Brain microvascular endothelial cell (primary cell): Measurements from ENCODE around the gene TIMM13.
A peak's percentile ranks its signal among the peaks of the same experiment; 100 is the strongest.

Source experiments
- DNase-seq: peaks from one replicate; pipeline ENCODE4 v3.0.0-alpha.2; 2020
- H3K27ac ChIP-seq: fragments of 250-450 bp; sonication (Bioruptor Pico); 2 replicates; pipeline ENCODE4 v1.5.1; 2020; ENCODE audit warnings: mild to moderate bottlenecking, moderate library complexity
- H3K27me3 ChIP-seq: fragments of 250-450 bp; sonication (Bioruptor Pico); replicated peaks from 2 replicates; pipeline ENCODE4 v1.5.1; 2020; ENCODE audit warnings: mild to moderate bottlenecking
- H3K36me3 ChIP-seq: fragments of 250-450 bp; sonication (Bioruptor Pico); replicated peaks from 2 replicates; pipeline ENCODE4 v1.5.1; 2020; ENCODE audit warnings: mild to moderate bottlenecking
- H3K4me3 ChIP-seq: 2 replicates; pipeline ENCODE4 v1.5.1; 2011; ENCODE audit warnings: low read depth, mild to moderate bottlenecking, control low read depth, low read length, moderate library complexity
- CTCF ChIP-seq: IDR thresholded peaks from 2 replicates; pipeline ENCODE4 v1.5.1; 2011; ENCODE audit warnings: low read depth, mild to moderate bottlenecking, moderate library complexity, low read length, control low read depth, inconsistent platforms; ENCODE audit errors: missing control alignments
- in situ Hi-C: cut with HindIII; loops from 2 replicates; pipeline ENCODE4 v1.10.0; 2017; ENCODE audit warnings: low sequenced_read_pairs, low pct_ligation_motif_present

The TIMM13 gene

GRCh38 chr19:2427429-2428320 is at the start of gene TIMM13:
Gene TIMM13, minus strand, starts transcription at chr19:2427586. Its CDS starts 53 bp downstream, at chr19:2427533.
- Histone ChIP-seq H3K27me3 (no peaks in the 10 kb centered on the region), H3K4me3 (peak within 1 kb of the TSS; percentile 86), H3K27ac (peak within 1 kb of the TSS; percentile 99), H3K36me3 (peaks cover 21% of the 10 kb centered on the region)
- in situ Hi-C loops: no loop called here
- TF ChIP-seq CTCF: no peak
- DNase-seq: peak; percentile 91

DNA sequence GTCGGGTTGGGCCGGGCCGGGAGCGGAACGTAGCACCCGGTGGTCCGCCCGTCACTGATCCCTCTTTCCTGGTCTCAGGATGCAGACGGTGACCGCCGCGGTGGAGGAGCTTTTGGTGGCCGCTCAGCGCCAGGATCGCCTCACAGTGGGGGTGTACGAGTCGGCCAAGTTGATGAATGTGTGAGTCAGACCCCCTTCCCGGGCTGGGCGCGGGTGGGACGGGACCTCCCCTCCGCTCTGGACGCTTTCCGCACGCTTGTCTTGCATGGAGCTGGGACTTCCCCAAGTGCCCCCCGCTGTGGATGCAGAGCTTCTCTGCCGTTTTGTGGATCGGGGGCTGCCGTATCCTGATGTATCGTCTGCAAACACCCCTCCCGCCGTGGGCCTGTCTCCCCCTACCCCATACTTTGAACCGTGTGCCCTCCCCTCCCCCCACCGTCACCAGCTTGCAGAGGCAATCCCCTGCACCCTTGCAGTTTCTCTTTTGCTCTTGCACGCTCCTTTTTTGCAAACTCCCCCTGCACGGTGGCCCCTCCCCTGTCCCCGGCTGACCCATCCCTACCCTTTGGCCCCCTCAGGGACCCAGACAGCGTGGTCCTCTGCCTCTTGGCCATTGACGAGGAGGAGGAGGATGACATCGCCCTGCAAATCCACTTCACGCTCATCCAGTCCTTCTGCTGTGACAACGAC is 49.2 kb upstream of the TIMM13 start:
- Histone ChIP-seq H3K27ac (peak overlapping the region; percentile 95), H3K4me3 (peak overlapping the region; percentile 100), H3K27me3 (no peaks in the 10 kb centered on the region), H3K36me3 (peaks cover 20% of the 10 kb centered on the region)
- TF ChIP-seq CTCF: no peak
- DNase-seq: peak; percentile 77
- in situ Hi-C loops: no loop called here

GRCh38 chr19:2475702-2476450 is 48.5 kb upstream of the TIMM13 start, which contains the start of gene GADD45B:
Gene GADD45B, plus strand, starts transcription at chr19:2476127. Its CDS starts 232 bp downstream, at chr19:2476359.
- no peaks in the 10 kb centered on the region for H3K27me3 ChIP-seq
- peak within 1 kb of the TSS; percentile 95 for H3K27ac ChIP-seq
- peak within 1 kb of the TSS; percentile 100 for H3K4me3 ChIP-seq
- no peak for TF ChIP-seq CTCF
- peak; percentile 97 for DNase-seq
- H3K36me3 ChIP-seq: peaks cover 20% of the 10 kb centered on the region
- in situ Hi-C loops: no loop called here

DNA sequence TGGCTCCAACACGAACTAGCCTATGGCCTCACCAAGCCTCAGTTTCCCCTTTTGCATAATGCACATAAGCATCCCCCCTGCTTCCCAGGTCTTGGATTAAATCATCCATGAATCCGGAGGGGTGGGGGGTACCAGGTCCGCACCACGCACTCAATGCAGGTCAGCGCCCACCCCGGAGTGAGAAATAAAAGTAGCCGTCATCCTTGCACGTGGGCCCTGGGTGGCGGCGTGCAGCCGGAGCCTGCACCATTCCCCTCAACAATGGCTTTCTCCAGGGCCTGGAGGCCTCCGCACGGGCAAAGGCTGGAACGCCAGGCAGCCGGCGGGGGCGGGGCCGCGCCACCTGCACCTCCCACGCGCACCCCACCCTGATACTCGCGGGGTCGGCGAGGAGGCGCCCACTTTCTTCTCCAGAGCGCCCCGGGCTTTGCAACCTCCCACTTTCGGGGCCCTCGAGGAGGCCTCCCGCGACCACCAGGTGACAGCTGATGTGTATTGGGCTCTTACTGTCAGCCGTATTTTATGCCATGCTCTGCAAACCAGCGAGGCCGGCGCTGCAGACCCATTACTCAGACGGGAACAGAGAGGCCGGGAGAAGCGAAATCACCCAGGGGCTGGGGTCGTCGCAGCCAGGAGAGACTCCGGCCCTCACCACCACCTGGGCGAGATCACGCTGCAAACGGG is 47.8 kb upstream of the TIMM13 start:
- Histone ChIP-seq H3K4me3 (peak overlapping the region; percentile 60), H3K27me3 (no peaks in the 10 kb centered on the region), H3K27ac (peak overlapping the region; percentile 85), H3K36me3 (peaks cover 20% of the 10 kb centered on the region)
- peak; percentile 58 for DNase-seq
- TF ChIP-seq CTCF: no peak
- in situ Hi-C loops: no loop called here
